Suprapubic skin (tissue), 4 donors: ENCODE results near the gene SHC1.

ENCODE experiments used
- EP300 ChIP-seq: sonication (generic); formaldehyde crosslinking; IDR thresholded peaks from one replicate; pipeline ENCODE4 v1.6.1; 2017; ENCODE audit warnings: antibody characterized with exemption
- POLR2A ChIP-seq, 2 donors: fragments of 450-650 bp; IDR thresholded peaks; one replicate each; pipeline ENCODE4 v1.6.1; 2017; ENCODE audit warnings: antibody characterized with exemption in 2 of 2, mild to moderate bottlenecking in 2 of 2, moderate library complexity in 2 of 2
- POLR2AphosphoS5 ChIP-seq, 3 donors: sonication (generic); formaldehyde crosslinking; IDR thresholded peaks; one replicate each; pipeline ENCODE4 v1.6.1; 2017; ENCODE audit warnings: antibody characterized with exemption in 3 of 3
- TF ChIP-seq, protein P1 (sequence below), 2 donors: fragments of 200-600 bp in 1 of 2; fragments of 450-650 bp in 1 of 2; sonication (generic) in 1 of 2; IDR thresholded peaks; one replicate each; pipeline ENCODE4 v1.5.1; 2016 to 2019; ENCODE audit warnings: antibody characterized with exemption in 2 of 2, mild to moderate bottlenecking in 1 of 2, moderate library complexity in 1 of 2

DNA sequence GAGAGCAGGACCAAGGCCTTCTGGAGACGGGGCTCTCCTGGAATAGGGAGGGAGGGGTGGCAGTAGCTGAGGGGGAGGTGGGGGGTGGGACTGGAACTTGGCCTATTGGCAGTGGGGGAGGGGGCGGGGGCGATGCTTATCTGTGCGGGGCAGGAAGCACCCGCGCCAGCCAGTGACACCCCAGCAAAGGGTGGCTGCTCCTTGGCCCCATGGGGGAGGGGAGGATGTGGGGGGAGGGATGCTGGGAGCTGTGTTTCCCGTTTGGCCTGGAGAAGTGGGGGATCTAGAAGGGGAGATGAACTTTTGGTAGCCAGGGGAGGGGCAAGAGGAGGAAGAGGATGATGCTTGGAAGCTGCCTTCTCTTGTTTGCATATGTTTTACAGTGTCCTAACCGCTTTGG lies 43.1 kb upstream of the SHC1 start:
- TF ChIP-seq, protein P1, sequence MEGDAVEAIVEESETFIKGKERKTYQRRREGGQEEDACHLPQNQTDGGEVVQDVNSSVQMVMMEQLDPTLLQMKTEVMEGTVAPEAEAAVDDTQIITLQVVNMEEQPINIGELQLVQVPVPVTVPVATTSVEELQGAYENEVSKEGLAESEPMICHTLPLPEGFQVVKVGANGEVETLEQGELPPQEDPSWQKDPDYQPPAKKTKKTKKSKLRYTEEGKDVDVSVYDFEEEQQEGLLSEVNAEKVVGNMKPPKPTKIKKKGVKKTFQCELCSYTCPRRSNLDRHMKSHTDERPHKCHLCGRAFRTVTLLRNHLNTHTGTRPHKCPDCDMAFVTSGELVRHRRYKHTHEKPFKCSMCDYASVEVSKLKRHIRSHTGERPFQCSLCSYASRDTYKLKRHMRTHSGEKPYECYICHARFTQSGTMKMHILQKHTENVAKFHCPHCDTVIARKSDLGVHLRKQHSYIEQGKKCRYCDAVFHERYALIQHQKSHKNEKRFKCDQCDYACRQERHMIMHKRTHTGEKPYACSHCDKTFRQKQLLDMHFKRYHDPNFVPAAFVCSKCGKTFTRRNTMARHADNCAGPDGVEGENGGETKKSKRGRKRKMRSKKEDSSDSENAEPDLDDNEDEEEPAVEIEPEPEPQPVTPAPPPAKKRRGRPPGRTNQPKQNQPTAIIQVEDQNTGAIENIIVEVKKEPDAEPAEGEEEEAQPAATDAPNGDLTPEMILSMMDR (IDR thresholded peaks at IDR 0.05): no peak
- TF ChIP-seq POLR2A (IDR thresholded peaks at IDR 0.05) (no peak), POLR2AphosphoS5 (IDR thresholded peaks at IDR 0.05) (no peak), EP300 (no peak)
